HepG2 (cell line): ENCODE measurements around the gene MAP1B. TPM values are rescaled to one million over a fixed set of nuclear protein-coding genes. Genes with fewer than 3 reads are reported as not detected.

Experiments used
- ATAC-seq: fragments of 200-7000 bp; cut with Tn5 transposase; 3 replicates; pipeline ENCODE4 v1.9.1; 2020; ENCODE audit warnings: mild to moderate bottlenecking, moderate library complexity
- BruUV-seq: library from RNA; stranded (reverse); fragments of 400-500 nt; replicated peaks from 2 replicates; lab custom pipeline; 2021; lab: Mats Ljungman, UMichigan
- CTCF ChIA-PET: fragments of 300-600 bp; formaldehyde crosslinking; extraction: SDS; loops from one replicate; lab custom pipeline; 2021; ENCODE audit warnings: low total read pairs, inconsistent platforms, low intra/inter-chr PET ratio; lab: Yijun Ruan, JAX
- POLR2A ChIA-PET: fragments of 350-600 bp; sonication (Branson Sonifier 250); formaldehyde crosslinking; loops from one replicate; lab custom pipeline; 2020; ENCODE audit warnings: antibody characterized with exemption, inconsistent platforms; lab: Yijun Ruan, JAX
- DNase-seq: peaks from one replicate; pipeline ENCODE4 v3.0.0-alpha.2; 2015; ENCODE audit warnings: low spot score
- FAIRE-seq: peaks from 3 replicates; lab custom pipeline; 2011; peaks lifted over from hg19 to GRCh38; lab: Jason Lieb, UNC
- H2AFZ ChIP-seq: one replicate; pipeline ENCODE4 v1.6.1; 2011; ENCODE audit warnings: low read length, inconsistent platforms
- H3K27ac ChIP-seq: fragments of 300-600 bp; 3 replicates; pipeline ENCODE4 v1.8.0; 2011; ENCODE audit warnings: mixed run types, mild to moderate bottlenecking, mixed read lengths, low read length, inconsistent platforms; ENCODE audit not compliant: insufficient read depth; ENCODE audit errors: extremely low read length
- H3K27me3 ChIP-seq, 2 experiments: fragments of 200-600 bp in 1 of 2; 2 replicates in 1 of 2; 3 replicates in 1 of 2; pipeline versions ENCODE4 v1.6.0 to v1.8.0; 2011; ENCODE audit warnings: low read length in 2 of 2, mild to moderate bottlenecking in 2 of 2, moderate library complexity in 2 of 2, inconsistent platforms in 1 of 2; ENCODE audit not compliant: insufficient read depth in 2 of 2, control insufficient read depth in 1 of 2
- H3K36me3 ChIP-seq, 2 experiments: fragments of 200-600 bp in 1 of 2; replicated peaks in 1 of 2; 2 replicates in 1 of 2; 3 replicates in 1 of 2; pipeline versions ENCODE4 v1.5.1 to v1.8.0; 2011; ENCODE audit warnings: low read length in 2 of 2, inconsistent platforms in 1 of 2; ENCODE audit not compliant: insufficient read depth in 2 of 2, control insufficient read depth in 1 of 2
- H3K4me1 ChIP-seq: 2 replicates; pipeline ENCODE4 v1.5.1; 2012; ENCODE audit warnings: low read length, inconsistent platforms; ENCODE audit not compliant: insufficient read depth
- H3K4me2 ChIP-seq: 2 replicates; pipeline ENCODE4 v1.6.0; 2011; ENCODE audit warnings: low read depth, low read length, inconsistent platforms
- H3K4me3 ChIP-seq, 3 experiments: fragments of 200-600 bp in 1 of 3; sonication (generic), shearing (Covaris generic) in 1 of 3; replicated peaks in 1 of 3; 2 replicates each; pipeline ENCODE4 v1.5.1; 2011 to 2016; ENCODE audit warnings: low read length in 3 of 3, inconsistent platforms in 2 of 3, low read depth in 2 of 3, mild to moderate bottlenecking in 2 of 3, control low read depth in 1 of 3, mixed read lengths in 1 of 3; ENCODE audit not compliant: insufficient read depth in 1 of 3
- H3K79me2 ChIP-seq: one replicate; pipeline ENCODE4 v1.6.1; 2011; ENCODE audit warnings: low read length, inconsistent platforms; ENCODE audit not compliant: insufficient read depth
- H3K9ac ChIP-seq: 2 replicates; pipeline ENCODE4 v1.6.0; 2011; ENCODE audit warnings: mild to moderate bottlenecking, low read depth, low read length, inconsistent platforms; ENCODE audit not compliant: insufficient read depth
- H3K9me3 ChIP-seq: 2 replicates; pipeline ENCODE4 v1.5.1; 2012; ENCODE audit warnings: mild to moderate bottlenecking, low read length
- H4K20me1 ChIP-seq: 2 replicates; pipeline ENCODE4 v1.6.0; 2011; ENCODE audit warnings: inconsistent platforms, mild to moderate bottlenecking, low read length, moderate library complexity; ENCODE audit not compliant: insufficient read depth
- CC2D1A ChIP-seq: sonication (generic); formaldehyde crosslinking; IDR thresholded peaks from 2 replicates; pipeline ENCODE4 v1.8.1; 2023; ENCODE audit warnings: mild to moderate bottlenecking, missing genetic modification reagents
- DPF2 ChIP-seq: sonication (generic); formaldehyde crosslinking; IDR thresholded peaks from 2 replicates; pipeline ENCODE4 v1.4.0; 2020; ENCODE audit warnings: mild to moderate bottlenecking, low read depth, missing genetic modification reagents, borderline replicate concordance
- FIP1L1 ChIP-seq: fragments of 200-400 bp; formaldehyde crosslinking; IDR thresholded peaks from 2 replicates; pipeline ENCODE4 v1.6.1; 2018; ENCODE audit warnings: low read depth, mild to moderate bottlenecking, low read length, moderate library complexity, borderline replicate concordance; ENCODE audit not compliant: insufficient read depth
- GTF3A ChIP-seq: sonication (generic); formaldehyde crosslinking; conservative IDR thresholded peaks from 2 replicates; pipeline ENCODE4 v1.4.0; 2020; ENCODE audit warnings: mild to moderate bottlenecking, missing genetic modification reagents
- GZF1 ChIP-seq: sonication (generic); formaldehyde crosslinking; IDR thresholded peaks from 2 replicates; pipeline ENCODE4 v1.5.1; 2020; ENCODE audit warnings: mild to moderate bottlenecking, missing genetic modification reagents
- KAT8 ChIP-seq: IDR thresholded peaks from 2 replicates; pipeline ENCODE4 v1.6.1; 2016; ENCODE audit warnings: missing genetic modification reagents, missing compliant biosample characterization
- PCBP1 ChIP-seq: fragments of 200-400 bp; formaldehyde crosslinking; IDR thresholded peaks from 2 replicates; pipeline ENCODE4 v1.6.1; 2017; ENCODE audit warnings: mild to moderate bottlenecking, low read depth, low read length, borderline replicate concordance
- RELA ChIP-seq: sonication (generic); formaldehyde crosslinking; IDR thresholded peaks from 2 replicates; pipeline ENCODE4 v1.4.0; 2020; ENCODE audit warnings: missing genetic modification reagents
- SMARCE1 ChIP-seq: fragments of 450-650 bp; IDR thresholded peaks from 2 replicates; pipeline ENCODE4 v1.6.1; 2017; ENCODE audit warnings: borderline replicate concordance
- ZBTB7B ChIP-seq: sonication (generic); formaldehyde crosslinking; IDR thresholded peaks from 2 replicates; pipeline ENCODE4 v1.4.0; 2020; ENCODE audit warnings: missing genetic modification reagents
- ZFX ChIP-seq: sonication (generic); formaldehyde crosslinking; IDR thresholded peaks from 2 replicates; pipeline ENCODE4 v1.4.0; 2020; ENCODE audit warnings: mild to moderate bottlenecking, low read depth, missing genetic modification reagents, moderate library complexity
- ZFY ChIP-seq: sonication (generic); formaldehyde crosslinking; IDR thresholded peaks from 2 replicates; pipeline ENCODE4 v1.4.0; 2020; ENCODE audit warnings: missing genetic modification reagents
- ZNF10 ChIP-seq: sonication (generic); formaldehyde crosslinking; IDR thresholded peaks from 2 replicates; pipeline ENCODE4 v1.4.0; 2020; ENCODE audit warnings: mild to moderate bottlenecking, low read depth, missing genetic modification reagents, borderline replicate concordance
- ZNF234 ChIP-seq: sonication (generic); formaldehyde crosslinking; conservative IDR thresholded peaks from 2 replicates; pipeline ENCODE4 v1.5.1; 2020; ENCODE audit warnings: mild to moderate bottlenecking, missing genetic modification reagents
- WGBS: methylation state at CpG from one replicate; pipeline ENCODE4 v1.1.6; 2017; ENCODE audit warnings: low lambda C conversion rate; 5-methylcytosine and 5-hydroxymethylcytosine counted together
- in situ Hi-C: cut with HindIII; loops from 2 replicates; pipeline ENCODE4 v1.10.0; 2017; ENCODE audit warnings: low pct_unique_long_range_greater_than_20kb; ENCODE audit not compliant: extremely low pct_ligation_motif_present
- intact Hi-C: fragments of 100-400 bp; cut with micrococcal nuclease; formaldehyde crosslinking; loops from one replicate; pipeline ENCODE4 v1.10.0; 2022; ENCODE audit not compliant: unreplicated experiment
- polyA plus RNA-seq, 8 experiments: library from polyadenylated mRNA; depleted of rRNA in 3 of 8; stranded (reverse) in 7 of 8; unstranded in 1 of 8; fragments of >200 nt; fragmentation: Illumina TruSeq in 4 of 8; extraction: Trizol in 4 of 8; gene quantifications; 2 replicates each; pipeline versions ENCODE4 v1.2.1 to v1.2.3, GENCODE V29; 2011 to 2016; ENCODE audit warnings: low read depth in 4 of 8, missing spikeins in 1 of 8, mixed read lengths in 1 of 8; ENCODE audit not compliant: insufficient read depth in 1 of 8
- total RNA-seq, 5 experiments: library from RNA; depleted of rRNA; stranded (reverse); fragments of >200 nt; fragmentation: Illumina TruSeq; extraction: Trizol; gene quantifications; 2 replicates each; pipeline ENCODE4 v1.2.3, GENCODE V29; 2016; ENCODE audit warnings: low read depth in 1 of 5
- TF ChIP-seq, protein P1 (sequence below): sonication (generic); formaldehyde crosslinking; IDR thresholded peaks from 2 replicates; pipeline ENCODE4 v1.5.1; 2020; ENCODE audit warnings: mild to moderate bottlenecking, missing genetic modification reagents
- TF ChIP-seq, protein P2 (sequence below): sonication (generic); formaldehyde crosslinking; IDR thresholded peaks from 2 replicates; pipeline ENCODE4 v1.4.0; 2020; ENCODE audit warnings: missing genetic modification reagents

The MAP1B gene
- total and polyA plus RNA-seq, 2 of the 13 experiments (the other 11 are each of a cell fraction or from before 2014, with no cell fraction given) = 3.3 to 6.2 TPM

DNA sequence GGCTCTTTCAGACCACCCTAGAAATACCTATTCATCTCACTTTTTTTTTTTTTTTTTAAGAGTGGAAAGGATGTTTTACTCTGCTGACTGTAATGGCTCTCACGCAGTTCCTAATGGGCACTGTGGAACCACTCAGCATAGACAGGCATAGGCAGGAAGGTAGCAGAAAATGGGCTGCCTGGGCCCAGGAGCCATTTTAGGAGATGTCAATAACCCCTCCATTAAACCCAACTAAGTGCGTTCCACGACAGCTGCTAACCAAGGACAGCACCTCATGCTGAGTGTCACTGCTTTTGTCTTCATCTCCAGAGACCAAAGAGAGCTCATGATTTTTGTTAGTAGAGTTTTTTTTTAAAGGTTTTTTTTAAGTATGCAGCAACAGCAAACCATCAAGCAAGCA lies 15.3 kb downstream of the MAP1B start:
- POLR2A ChIA-PET = no interaction called here
- FAIRE-seq (no peak), ATAC-seq (no peak), DNase-seq (no peak)
- Histone ChIP-seq H3K27me3 (no peaks in the 10 kb centered on the region), H4K20me1 (no peaks in the 10 kb centered on the region), H3K4me1 (no peaks in the 10 kb centered on the region), H3K79me2 (no peaks in the 10 kb centered on the region), H2AFZ (no peak overlapping the region), H3K4me3 (no peak overlapping the region), H3K4me2 (no peak overlapping the region), H3K27ac (no peak overlapping the region), H3K9me3 (no peaks in the 10 kb centered on the region), H3K36me3 (no peaks in the 10 kb centered on the region)
- intact Hi-C loops = no loop called here
- WGBS = 90% methylated on average over 3 of the region's 3 CpGs
- in situ Hi-C loops = no loop called here
- CTCF ChIA-PET = no interaction called here
- TF ChIP-seq GZF1 (CRISPR knock-in tag) (no peak), SMARCE1 (no peak), FIP1L1 (no peak)
- TF ChIP-seq, all 625 proteins: peak for 0
- no TSS peak for BruUV-seq
- no peak overlapping the region for H3K9ac ChIP-seq

DNA sequence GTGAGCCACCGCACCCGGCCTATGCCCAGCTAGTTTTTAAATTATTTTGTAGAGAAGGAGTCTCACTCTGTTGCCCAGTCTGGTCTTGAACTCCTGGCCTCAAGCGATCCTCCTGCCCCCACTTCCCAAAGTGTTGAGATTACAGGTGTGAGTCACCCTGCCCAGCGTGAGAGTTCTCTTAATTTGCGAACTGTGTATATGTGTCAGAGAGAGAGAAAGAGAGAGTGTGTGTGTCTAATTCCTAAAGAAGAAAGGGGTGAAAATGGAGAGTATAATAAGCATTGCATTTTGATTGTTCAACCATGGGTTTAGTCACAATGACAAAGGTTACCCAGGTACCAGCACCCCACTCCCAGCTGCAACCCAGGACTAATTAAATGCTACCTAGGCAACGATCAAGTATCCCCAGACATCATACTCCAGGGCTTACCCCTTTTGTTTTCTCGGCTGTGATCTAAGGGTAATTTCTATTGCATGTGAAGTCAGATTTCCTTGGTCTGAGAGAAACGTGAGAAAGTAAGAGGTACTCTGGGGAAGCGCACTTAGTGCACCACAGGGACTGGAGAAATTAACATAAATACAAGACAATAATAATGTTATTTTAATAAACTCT lies 16.6 kb downstream of the MAP1B start:
- no peaks in the 10 kb centered on the region for H4K20me1 ChIP-seq
- H3K27ac ChIP-seq = no peak overlapping the region
- POLR2A ChIA-PET = no interaction called here
- intact Hi-C loops = no loop called here
- no peaks in the 10 kb centered on the region for H3K27me3 ChIP-seq
- no peaks in the 10 kb centered on the region for H3K9me3 ChIP-seq
- H3K79me2 ChIP-seq = no peaks in the 10 kb centered on the region
- BruUV-seq = no TSS peak
- no peak for ATAC-seq
- no peak for FAIRE-seq
- TF ChIP-seq KAT8 (CRISPR knock-in tag) = no peak
- no peak for TF ChIP-seq CC2D1A (CRISPR knock-in tag)
- TF ChIP-seq ZFX (CRISPR knock-in tag) = no peak
- no peak for TF ChIP-seq ZNF10 (CRISPR knock-in tag)
- no peak for TF ChIP-seq ZFY (CRISPR knock-in tag)
- no peak for TF ChIP-seq ZBTB7B (CRISPR knock-in tag)
- no peak for TF ChIP-seq ZNF234 (CRISPR knock-in tag)
- TF ChIP-seq RELA (CRISPR knock-in tag) = no peak
- TF ChIP-seq PCBP1 = no peak
- TF ChIP-seq GTF3A (CRISPR knock-in tag) = no peak
- TF ChIP-seq DPF2 (CRISPR knock-in tag) = no peak
- TF ChIP-seq, protein P1, sequence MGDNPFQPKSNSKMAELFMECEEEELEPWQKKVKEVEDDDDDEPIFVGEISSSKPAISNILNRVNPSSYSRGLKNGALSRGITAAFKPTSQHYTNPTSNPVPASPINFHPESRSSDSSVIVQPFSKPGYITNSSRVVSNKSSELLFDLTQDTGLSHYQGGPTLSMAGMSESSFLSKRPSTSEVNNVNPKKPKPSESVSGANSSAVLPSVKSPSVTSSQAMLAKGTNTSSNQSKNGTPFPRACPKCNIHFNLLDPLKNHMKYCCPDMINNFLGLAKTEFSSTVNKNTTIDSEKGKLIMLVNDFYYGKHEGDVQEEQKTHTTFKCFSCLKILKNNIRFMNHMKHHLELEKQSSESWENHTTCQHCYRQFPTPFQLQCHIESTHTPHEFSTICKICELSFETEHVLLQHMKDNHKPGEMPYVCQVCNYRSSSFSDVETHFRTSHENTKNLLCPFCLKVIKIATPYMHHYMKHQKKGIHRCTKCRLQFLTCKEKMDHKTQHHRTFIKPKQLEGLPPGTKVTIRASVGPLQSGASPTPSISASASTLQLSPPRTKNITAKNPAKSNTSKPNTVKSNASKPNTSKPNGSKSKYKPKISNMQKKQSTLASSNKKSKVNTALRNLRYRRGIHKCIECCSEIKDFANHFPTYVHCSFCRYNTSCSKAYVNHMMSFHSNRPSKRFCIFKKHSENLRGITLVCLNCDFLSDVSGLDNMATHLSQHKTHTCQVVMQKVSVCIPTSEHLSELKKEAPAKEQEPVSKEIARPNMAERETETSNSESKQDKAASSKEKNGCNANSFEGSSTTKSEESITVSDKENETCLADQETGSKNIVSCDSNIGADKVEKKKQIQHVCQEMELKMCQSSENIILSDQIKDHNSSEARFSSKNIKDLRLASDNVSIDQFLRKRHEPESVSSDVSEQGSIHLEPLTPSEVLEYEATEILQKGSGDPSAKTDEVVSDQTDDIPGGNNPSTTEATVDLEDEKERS (CRISPR knock-in tag) = no peak
- TF ChIP-seq, protein P2, sequence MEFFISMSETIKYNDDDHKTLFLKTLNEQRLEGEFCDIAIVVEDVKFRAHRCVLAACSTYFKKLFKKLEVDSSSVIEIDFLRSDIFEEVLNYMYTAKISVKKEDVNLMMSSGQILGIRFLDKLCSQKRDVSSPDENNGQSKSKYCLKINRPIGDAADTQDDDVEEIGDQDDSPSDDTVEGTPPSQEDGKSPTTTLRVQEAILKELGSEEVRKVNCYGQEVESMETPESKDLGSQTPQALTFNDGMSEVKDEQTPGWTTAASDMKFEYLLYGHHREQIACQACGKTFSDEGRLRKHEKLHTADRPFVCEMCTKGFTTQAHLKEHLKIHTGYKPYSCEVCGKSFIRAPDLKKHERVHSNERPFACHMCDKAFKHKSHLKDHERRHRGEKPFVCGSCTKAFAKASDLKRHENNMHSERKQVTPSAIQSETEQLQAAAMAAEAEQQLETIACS = no peak
- TF ChIP-seq, all 625 proteins: peak for 0
- WGBS = 82% methylated on average over 9 of the region's 9 CpGs
- H2AFZ ChIP-seq = no peak overlapping the region
- H3K36me3 ChIP-seq = no peaks in the 10 kb centered on the region
- no peak for DNase-seq
- in situ Hi-C loops = no loop called here
- no peak overlapping the region for H3K4me2 ChIP-seq
- H3K4me1 ChIP-seq = no peaks in the 10 kb centered on the region
- H3K9ac ChIP-seq = no peak overlapping the region
- CTCF ChIA-PET = no interaction called here
- no peak overlapping the region for H3K4me3 ChIP-seq
